Left cardiac atrium (tissue), 4 donors: ENCODE measurements around the gene B3GAT1. TPM values are rescaled to one million over a fixed set of nuclear protein-coding genes. Genes with fewer than 3 reads are reported as not detected.

Source experiments
- ATAC-seq, 2 donors: fragments of 200-7000 bp; cut with Tn5 transposase; one replicate each; pipeline ENCODE4 v1.9.1; 2020; ENCODE audit warnings: mild to moderate bottlenecking in 2 of 2, moderate library complexity in 2 of 2
- DNase-seq: peaks from one replicate; pipeline ENCODE4 v3.0.0-alpha.2; 2020
- intact Hi-C, 2 donors: fragments of 100-400 bp; cut with DNase I; formaldehyde crosslinking; loops; one replicate each; pipeline versions ENCODE4 v1.14.1 to v1.15.1; 2022 to 2023
- total RNA-seq, 2 donors: library from RNA; stranded (reverse); fragmentation: NEBNext Ultra II Directional; extraction: Animal tissue kit (Norgen Biotek cat#: 25700); gene quantifications; one replicate each; pipeline ENCODE4 v1.2.1, GENCODE V29; 2021
- donor health status: DM: no; HTN: yes; CAD: no.
- donor health status: DM: no; HTN: yes; CAD: no; lungs with severe emphysema.
- donor health status: DM: yes; HTN: yes; CAD: no.
- donor health status: Dilated cardiomyopathy.

The B3GAT1 gene
- total RNA-seq, 2 donors from 2014 or later, result 0.08 to 0.35 TPM

- DNase-seq (no peak), ATAC-seq (no peak)
- intact Hi-C loops, result no loop called here
Observed at GRCh38 chr11:134413826-134414731, 2.0 kb upstream of the B3GAT1 start.

GRCh38 chr11:134413043-134413825, 1.2 kb upstream of the B3GAT1 start:
- ATAC-seq, result no peak
- no peak for DNase-seq
- intact Hi-C loops, result no loop called here

- no peak for DNase-seq
- no peak for ATAC-seq
- intact Hi-C loops, result no loop called here
Observed at GRCh38 chr11:134410766-134411165, 1.3 kb downstream of the B3GAT1 start.

GRCh38 chr11:134409552-134410429, 2.3 kb downstream of the B3GAT1 start:
- DNase-seq (no peak), ATAC-seq (no peak)
- intact Hi-C loops, result no loop called here

GRCh38 chr11:134407923-134408322, 4.1 kb downstream of the B3GAT1 start:
- no peak for ATAC-seq
- intact Hi-C loops, result no loop called here
- DNase-seq, result no peak

- no peak for ATAC-seq
- DNase-seq, result no peak
- intact Hi-C loops, result no loop called here
Observed at GRCh38 chr11:134407321-134407828, 4.7 kb downstream of the B3GAT1 start.

GRCh38 chr11:134406264-134407185, 5.5 kb downstream of the B3GAT1 start:
- ATAC-seq (no peak), DNase-seq (no peak)
- intact Hi-C loops, result no loop called here

- ATAC-seq, result no peak
- no peak for DNase-seq
- intact Hi-C loops, result no loop called here
Observed at GRCh38 chr11:134405841-134406240, 6.2 kb downstream of the B3GAT1 start.

- ATAC-seq (no peak), DNase-seq (no peak)
- intact Hi-C loops, result no loop called here
Observed at GRCh38 chr11:134405436-134405835, 6.6 kb downstream of the B3GAT1 start.

- intact Hi-C loops, result no loop called here
- no peak for ATAC-seq
- DNase-seq, result no peak
Observed at GRCh38 chr11:134404575-134405341, 7.3 kb downstream of the B3GAT1 start.

GRCh38 chr11:134402910-134403309, 9.1 kb downstream of the B3GAT1 start:
- no peak for ATAC-seq
- no peak for DNase-seq
- intact Hi-C loops, result no loop called here

- intact Hi-C loops, result no loop called here
- ATAC-seq (no peak), DNase-seq (no peak)
Observed at GRCh38 chr11:134401825-134402809, 9.9 kb downstream of the B3GAT1 start.

- intact Hi-C loops, result no loop called here
- DNase-seq (no peak), ATAC-seq (no peak)
Observed at GRCh38 chr11:134399996-134400395, 12.0 kb downstream of the B3GAT1 start.

GRCh38 chr11:134399293-134399654, 12.8 kb downstream of the B3GAT1 start:
- DNase-seq, result no peak
- ATAC-seq, result no peak
- intact Hi-C loops, result no loop called here

GRCh38 chr11:134398644-134399292, 13.3 kb downstream of the B3GAT1 start:
- DNase-seq, result no peak

GRCh38 chr11:134398079-134398444, 14.0 kb downstream of the B3GAT1 start:
- intact Hi-C loops, result no loop called here
- DNase-seq (no peak), ATAC-seq (no peak)

More at GRCh38 chr11:134398644-134399292, 13.3 kb downstream of the B3GAT1 start:
- no peak for ATAC-seq
- intact Hi-C loops, result no loop called here
